ENCODE measurements around the gene LRBA. TPM values are rescaled to one million over a fixed set of nuclear protein-coding genes. Genes with fewer than 3 reads are reported as not detected.
A peak's percentile ranks its signal among the peaks of the same experiment; 100 is the strongest.

LRBA gene
- total RNA-seq, 1 donor from 2014 or later, result 103 TPM

DNA sequence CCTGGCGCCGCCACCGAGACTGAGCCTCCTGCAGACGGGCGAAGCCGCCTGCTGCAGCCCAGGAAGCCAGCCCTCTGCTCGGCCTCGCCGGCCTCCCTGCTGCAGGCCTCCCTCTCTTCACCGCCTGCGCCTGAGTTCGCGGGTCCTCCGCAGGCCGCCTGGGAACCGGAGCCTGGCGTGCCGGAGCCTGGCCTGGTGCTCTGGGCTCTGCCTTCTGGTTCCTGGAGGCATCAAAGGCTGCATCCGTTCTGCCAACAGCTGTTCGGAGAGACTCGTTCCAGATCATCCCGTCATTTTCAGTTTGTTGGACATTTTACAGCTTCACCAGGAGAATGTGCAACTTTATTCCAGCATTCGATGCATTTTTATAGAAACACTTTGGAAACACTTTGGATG lies 758.9 kb downstream of the LRBA start:
- no peak for TF ChIP-seq CTCF (IDR thresholded peaks at IDR 0.05; ENCODE audit: insufficient read depth, low read length, severe bottlenecking)
- Histone ChIP-seq H3K4me3 (ENCODE audit: low read depth, low read length) (no peak overlapping the region), H3K36me3 (ENCODE audit: control insufficient read depth, insufficient read depth, low read length) (no peaks in the 10 kb centered on the region), H3K27me3 (ENCODE audit: control insufficient read depth, insufficient read depth, low read length) (no peaks in the 10 kb centered on the region)
- FAIRE-seq, result no peak
- no peak for DNase-seq (ENCODE audit: low read depth)

GRCh38 chr4:150255610-150256224 lies 759.4 kb downstream of the LRBA start:
- Histone ChIP-seq H3K27me3 (ENCODE audit: control insufficient read depth, insufficient read depth, low read length) (no peaks in the 10 kb centered on the region), H3K36me3 (ENCODE audit: control insufficient read depth, insufficient read depth, low read length) (no peaks in the 10 kb centered on the region), H3K4me3 (ENCODE audit: low read depth, low read length) (no peak overlapping the region)
- no peak for TF ChIP-seq CTCF (IDR thresholded peaks at IDR 0.05; ENCODE audit: insufficient read depth, low read length, severe bottlenecking)
- DNase-seq (ENCODE audit: low read depth) (no peak), FAIRE-seq (peak; percentile 7)

DNA sequence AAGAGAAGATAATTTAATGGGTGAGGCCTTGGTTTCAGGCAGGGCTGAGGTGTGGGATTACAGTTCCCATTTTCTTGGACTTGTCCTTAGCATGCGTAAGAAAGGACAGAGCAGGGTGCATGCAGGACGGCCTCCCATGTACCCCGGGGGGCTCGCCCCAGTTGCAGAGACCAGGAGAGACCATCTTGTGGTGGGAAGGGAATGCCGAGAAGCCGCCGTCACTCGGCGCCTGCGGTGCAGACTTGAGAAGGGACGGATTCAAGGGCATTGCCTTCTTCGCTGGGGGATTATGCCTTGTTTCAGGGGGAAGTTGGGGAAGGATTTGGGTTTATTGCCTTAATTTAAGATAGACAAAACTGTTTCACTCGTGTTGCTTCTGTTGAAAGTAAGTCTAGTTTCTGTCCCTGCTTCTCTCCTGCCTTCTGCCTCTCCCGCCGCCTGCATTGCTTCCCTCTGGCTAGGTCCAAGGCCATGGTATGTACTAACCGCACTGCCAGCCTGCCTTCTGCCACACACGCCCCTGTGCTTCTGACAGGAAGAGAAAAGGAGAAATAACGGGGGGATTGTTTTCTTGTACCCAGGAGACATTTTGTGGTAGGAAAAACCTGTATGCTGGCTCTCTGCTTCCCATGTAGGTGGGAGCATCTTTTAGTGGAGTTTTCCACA lies 761.0 kb downstream of the LRBA start:
- Histone ChIP-seq H3K27me3 (ENCODE audit: control insufficient read depth, insufficient read depth, low read length) (no peaks in the 10 kb centered on the region), H3K4me3 (ENCODE audit: low read depth, low read length) (no peak overlapping the region), H3K36me3 (ENCODE audit: control insufficient read depth, insufficient read depth, low read length) (no peaks in the 10 kb centered on the region)
- DNase-seq (ENCODE audit: low read depth) (no peak), FAIRE-seq (no peak)
- no peak for TF ChIP-seq CTCF (IDR thresholded peaks at IDR 0.05; ENCODE audit: insufficient read depth, low read length, severe bottlenecking)

- FAIRE-seq (no peak), DNase-seq (ENCODE audit: low read depth) (no peak)
- Histone ChIP-seq H3K36me3 (ENCODE audit: control insufficient read depth, insufficient read depth, low read length) (no peaks in the 10 kb centered on the region), H3K4me3 (ENCODE audit: low read depth, low read length) (no peak overlapping the region), H3K27me3 (ENCODE audit: control insufficient read depth, insufficient read depth, low read length) (no peaks in the 10 kb centered on the region)
- no peak for TF ChIP-seq CTCF (IDR thresholded peaks at IDR 0.05; ENCODE audit: insufficient read depth, low read length, severe bottlenecking)
These were observed 761.7 kb downstream of the LRBA start for GRCh38 chr4:150253416-150253815.

GRCh38 chr4:150252741-150253140 lies 762.3 kb downstream of the LRBA start:
- Histone ChIP-seq H3K27me3 (ENCODE audit: control insufficient read depth, insufficient read depth, low read length) (no peaks in the 10 kb centered on the region), H3K4me3 (ENCODE audit: low read depth, low read length) (no peak overlapping the region), H3K36me3 (ENCODE audit: control insufficient read depth, insufficient read depth, low read length) (no peaks in the 10 kb centered on the region)
- DNase-seq (ENCODE audit: low read depth), result no peak
- no peak for FAIRE-seq
- TF ChIP-seq CTCF (IDR thresholded peaks at IDR 0.05; ENCODE audit: insufficient read depth, low read length, severe bottlenecking), result no peak

DNA sequence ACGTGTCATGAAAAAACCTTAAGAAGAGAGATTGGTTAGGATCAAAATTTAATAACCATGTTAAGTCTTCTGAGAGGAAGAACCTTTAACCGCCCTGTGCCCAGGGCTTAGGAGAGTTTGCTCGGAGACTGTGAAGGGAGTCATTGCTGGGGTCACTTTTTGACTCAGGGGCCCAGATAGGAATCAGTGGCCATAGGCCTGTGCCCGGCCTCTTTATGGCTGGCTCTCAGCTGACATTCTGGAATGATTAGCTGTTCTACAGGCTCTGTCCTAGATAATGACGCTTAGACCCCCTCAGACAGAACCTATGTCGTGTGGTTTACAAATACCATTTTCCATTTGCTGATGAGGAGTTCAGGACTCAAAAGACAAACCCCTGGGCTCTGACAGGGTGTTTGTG lies 762.8 kb downstream of the LRBA start:
- no peaks in the 10 kb centered on the region for H3K36me3 ChIP-seq (ENCODE audit: control insufficient read depth, insufficient read depth, low read length)
- no peak overlapping the region for H3K4me3 ChIP-seq (ENCODE audit: low read depth, low read length)
- DNase-seq (ENCODE audit: low read depth) (no peak), FAIRE-seq (no peak)
- no peak for TF ChIP-seq CTCF (IDR thresholded peaks at IDR 0.05; ENCODE audit: insufficient read depth, low read length, severe bottlenecking)
- no peaks in the 10 kb centered on the region for H3K27me3 ChIP-seq (ENCODE audit: control insufficient read depth, insufficient read depth, low read length)

Data from bronchial epithelial cell (primary cell).